K562 (cell line): ENCODE measurements around the gene CSKMT. TPM values are rescaled to one million over a fixed set of nuclear protein-coding genes. Genes with fewer than 3 reads are reported as not detected.
A peak's percentile ranks its signal among the peaks of the same experiment; 100 is the strongest.

Experiments used
- C11orf30 ChIP-seq: fragments of 450-650 bp; IDR thresholded peaks from 2 replicates; pipeline ENCODE4 v1.6.1; 2016; ENCODE audit warnings: low read depth, mild to moderate bottlenecking
- CEBPG ChIP-seq, 3 experiments: fragments of 200-800 bp in 1 of 3; sonication (Bioruptor generic) in 1 of 3; sonication (generic) in 1 of 3; formaldehyde crosslinking in 1 of 3; IDR thresholded peaks in 2 of 3; conservative IDR thresholded peaks in 1 of 3; 2 replicates each; pipeline versions ENCODE4 v1.6.1 to v1.8.0; 2016 to 2022; ENCODE audit warnings: missing compliant biosample characterization in 2 of 3, missing genetic modification characterization in 2 of 3, mild to moderate bottlenecking in 1 of 3, missing genetic modification reagents in 1 of 3
- ESRRA ChIP-seq: fragments of 450-650 bp; IDR thresholded peaks from 2 replicates; pipeline ENCODE4 v1.6.1; 2014; ENCODE audit warnings: low read depth, mild to moderate bottlenecking, moderate library complexity, borderline replicate concordance
- GABPB2 ChIP-seq: fragments of 250-450 bp; sonication (Bioruptor Pico); conservative IDR thresholded peaks from 2 replicates; pipeline ENCODE4 v1.5.1; 2021; ENCODE audit warnings: mild to moderate bottlenecking
- HEY1 ChIP-seq: fragments of 250-450 bp; sonication (Bioruptor Pico); IDR thresholded peaks from 2 replicates; pipeline ENCODE4 v1.5.0; 2020; ENCODE audit warnings: mild to moderate bottlenecking, moderate library complexity, borderline replicate concordance
- MCM5 ChIP-seq: fragments of 450-650 bp; IDR thresholded peaks from 2 replicates; pipeline ENCODE4 v1.6.1; 2016; ENCODE audit warnings: low read depth
- NFRKB ChIP-seq: fragments of 450-650 bp; IDR thresholded peaks from 2 replicates; pipeline ENCODE4 v1.6.1; 2016; ENCODE audit warnings: low read depth
- NR2C2 ChIP-seq, 2 experiments: fragments of 200-800 bp in 1 of 2; sonication (Bioruptor generic) in 1 of 2; sonication (generic) in 1 of 2; formaldehyde crosslinking in 1 of 2; IDR thresholded peaks; 2 replicates each; pipeline versions ENCODE4 v1.6.1 to v1.8.0; 2016 to 2022; ENCODE audit warnings: mild to moderate bottlenecking in 1 of 2, missing compliant biosample characterization in 1 of 2, missing genetic modification characterization in 1 of 2, missing genetic modification reagents in 1 of 2
- PML ChIP-seq: IDR thresholded peaks from 2 replicates; pipeline ENCODE4 v1.6.1; 2012; ENCODE audit warnings: low read length, inconsistent platforms
- PTBP1 ChIP-seq: fragments of 200-400 bp; formaldehyde crosslinking; IDR thresholded peaks from 2 replicates; pipeline ENCODE4 v1.6.1; 2017; ENCODE audit warnings: low read depth, low read length
- SPI1 ChIP-seq: IDR thresholded peaks from 2 replicates; pipeline ENCODE4 v1.6.1; 2011; ENCODE audit warnings: low read depth, low read length, control low read depth, borderline replicate concordance
- TAL1 ChIP-seq: fragments of 450-650 bp; IDR thresholded peaks from 2 replicates; pipeline ENCODE4 v1.6.1; 2016; ENCODE audit warnings: mild to moderate bottlenecking
- ZNF589 ChIP-seq: fragments of 200-800 bp; sonication (Bioruptor generic); IDR thresholded peaks from 2 replicates; pipeline ENCODE4 v1.6.1; 2016; ENCODE audit warnings: low read depth, missing genetic modification characterization, missing compliant biosample characterization
- polyA plus RNA-seq, 8 experiments: library from polyadenylated mRNA; depleted of rRNA in 4 of 8; stranded (reverse) in 5 of 8; unstranded in 3 of 8; fragments of >200 nt; fragmentation: Nextera tagmentation in 2 of 8; fragmentation: Illumina TruSeq in 1 of 8; extraction: Ambion mirVana in 2 of 8; extraction: Trizol in 1 of 8; gene quantifications; 2 replicates each; pipeline versions ENCODE4 v1.2.1 to v1.2.3, GENCODE V29; 2011 to 2014; ENCODE audit warnings: inconsistent platforms in 1 of 8, missing spikeins in 1 of 8
- total RNA-seq, 7 experiments: library from RNA; depleted of rRNA in 6 of 7; stranded (reverse); fragments of >200 nt in 6 of 7; fragmentation: Illumina TruSeq in 2 of 7; extraction: Trizol in 2 of 7; gene quantifications; 2 replicates each; pipeline versions ENCODE4 v1.2.1 to v1.2.3, GENCODE V29; 2011 to 2021; ENCODE audit warnings: low replicate concordance in 1 of 7
- TF ChIP-seq, protein P1 (sequence below): fragments of 450-650 bp; IDR thresholded peaks from 2 replicates; pipeline ENCODE4 v1.6.1; 2017; ENCODE audit warnings: antibody characterized with exemption, mild to moderate bottlenecking
- TF ChIP-seq, protein P2 (sequence below): fragments of 450-650 bp; IDR thresholded peaks from 2 replicates; pipeline ENCODE4 v1.6.1; 2016; ENCODE audit warnings: borderline replicate concordance
- TF ChIP-seq, protein P3 (sequence below): fragments of 450-650 bp; formaldehyde crosslinking; IDR thresholded peaks from 2 replicates; pipeline ENCODE4 v1.4.0; 2020; ENCODE audit warnings: mild to moderate bottlenecking, moderate library complexity
- TF ChIP-seq, protein P4 (sequence below): fragments of 450-650 bp; IDR thresholded peaks from 2 replicates; pipeline ENCODE4 v1.6.1; 2014; ENCODE audit warnings: low read depth, mild to moderate bottlenecking, moderate library complexity, borderline replicate concordance

Gene CSKMT
- total and polyA plus RNA-seq, 9 of the 15 experiments (the other 6 are each of a cell fraction or from before 2014, with no cell fraction given), result 10.3 to 108 (median 27.2) TPM

DNA sequence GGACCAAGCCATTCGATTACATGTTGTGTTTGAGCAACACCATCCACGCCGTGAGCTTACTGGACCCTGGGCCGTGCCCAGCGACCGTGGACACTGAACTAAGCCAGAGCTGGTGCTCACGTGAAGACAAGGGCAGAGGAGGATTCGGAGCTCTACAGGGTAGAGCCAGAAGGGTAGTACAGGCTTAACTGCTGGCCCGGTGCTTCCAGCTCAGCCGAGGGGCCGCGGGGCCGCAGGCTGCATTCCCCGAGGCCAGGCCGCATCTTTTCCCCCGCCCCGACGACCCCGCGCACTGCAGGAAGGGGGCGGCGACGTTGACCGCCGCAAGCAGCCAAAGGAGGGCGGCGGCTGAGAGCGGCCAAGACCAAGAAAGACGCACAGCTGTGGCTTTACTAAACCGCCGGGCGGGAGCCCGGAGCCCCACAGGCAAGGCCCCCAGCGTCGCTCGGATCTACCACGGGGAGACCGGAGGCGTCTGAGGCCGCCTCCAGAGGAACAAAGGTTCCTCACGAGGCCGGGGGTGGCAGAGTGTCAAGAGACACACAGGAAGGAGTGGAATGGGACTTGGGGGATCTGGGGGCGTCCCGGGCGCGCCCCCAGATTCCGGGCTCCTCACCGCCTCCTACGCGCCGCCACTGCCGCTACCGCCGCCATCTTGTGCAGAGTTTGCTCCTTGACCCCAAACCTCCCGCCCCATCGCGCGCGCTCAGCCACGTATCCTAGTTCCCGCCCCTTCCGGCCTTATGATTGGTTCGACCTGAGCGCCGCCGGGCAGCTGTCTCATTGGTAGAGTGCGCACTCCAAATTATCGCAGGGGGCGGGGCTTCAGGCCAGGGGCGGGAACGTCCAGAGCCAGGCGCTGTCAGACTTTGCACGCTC, 18.9 kb upstream of the CSKMT start, which contains the start of gene GANAB (continued):
- TF ChIP-seq, protein P1, sequence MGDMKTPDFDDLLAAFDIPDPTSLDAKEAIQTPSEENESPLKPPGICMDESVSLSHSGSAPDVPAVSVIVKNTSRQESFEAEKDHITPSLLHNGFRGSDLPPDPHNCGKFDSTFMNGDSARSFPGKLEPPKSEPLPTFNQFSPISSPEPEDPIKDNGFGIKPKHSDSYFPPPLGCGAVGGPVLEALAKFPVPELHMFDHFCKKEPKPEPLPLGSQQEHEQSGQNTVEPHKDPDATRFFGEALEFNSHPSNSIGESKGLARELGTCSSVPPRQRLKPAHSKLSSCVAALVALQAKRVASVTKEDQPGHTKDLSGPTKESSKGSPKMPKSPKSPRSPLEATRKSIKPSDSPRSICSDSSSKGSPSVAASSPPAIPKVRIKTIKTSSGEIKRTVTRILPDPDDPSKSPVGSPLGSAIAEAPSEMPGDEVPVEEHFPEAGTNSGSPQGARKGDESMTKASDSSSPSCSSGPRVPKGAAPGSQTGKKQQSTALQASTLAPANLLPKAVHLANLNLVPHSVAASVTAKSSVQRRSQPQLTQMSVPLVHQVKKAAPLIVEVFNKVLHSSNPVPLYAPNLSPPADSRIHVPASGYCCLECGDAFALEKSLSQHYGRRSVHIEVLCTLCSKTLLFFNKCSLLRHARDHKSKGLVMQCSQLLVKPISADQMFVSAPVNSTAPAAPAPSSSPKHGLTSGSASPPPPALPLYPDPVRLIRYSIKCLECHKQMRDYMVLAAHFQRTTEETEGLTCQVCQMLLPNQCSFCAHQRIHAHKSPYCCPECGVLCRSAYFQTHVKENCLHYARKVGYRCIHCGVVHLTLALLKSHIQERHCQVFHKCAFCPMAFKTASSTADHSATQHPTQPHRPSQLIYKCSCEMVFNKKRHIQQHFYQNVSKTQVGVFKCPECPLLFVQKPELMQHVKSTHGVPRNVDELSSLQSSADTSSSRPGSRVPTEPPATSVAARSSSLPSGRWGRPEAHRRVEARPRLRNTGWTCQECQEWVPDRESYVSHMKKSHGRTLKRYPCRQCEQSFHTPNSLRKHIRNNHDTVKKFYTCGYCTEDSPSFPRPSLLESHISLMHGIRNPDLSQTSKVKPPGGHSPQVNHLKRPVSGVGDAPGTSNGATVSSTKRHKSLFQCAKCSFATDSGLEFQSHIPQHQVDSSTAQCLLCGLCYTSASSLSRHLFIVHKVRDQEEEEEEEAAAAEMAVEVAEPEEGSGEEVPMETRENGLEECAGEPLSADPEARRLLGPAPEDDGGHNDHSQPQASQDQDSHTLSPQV, result peak; percentile 25; the same call in 1 of the 2 replicates
- peak; percentile 51; the same call in 1 of the 2 replicates for TF ChIP-seq ESRRA
- TF ChIP-seq, protein P2, sequence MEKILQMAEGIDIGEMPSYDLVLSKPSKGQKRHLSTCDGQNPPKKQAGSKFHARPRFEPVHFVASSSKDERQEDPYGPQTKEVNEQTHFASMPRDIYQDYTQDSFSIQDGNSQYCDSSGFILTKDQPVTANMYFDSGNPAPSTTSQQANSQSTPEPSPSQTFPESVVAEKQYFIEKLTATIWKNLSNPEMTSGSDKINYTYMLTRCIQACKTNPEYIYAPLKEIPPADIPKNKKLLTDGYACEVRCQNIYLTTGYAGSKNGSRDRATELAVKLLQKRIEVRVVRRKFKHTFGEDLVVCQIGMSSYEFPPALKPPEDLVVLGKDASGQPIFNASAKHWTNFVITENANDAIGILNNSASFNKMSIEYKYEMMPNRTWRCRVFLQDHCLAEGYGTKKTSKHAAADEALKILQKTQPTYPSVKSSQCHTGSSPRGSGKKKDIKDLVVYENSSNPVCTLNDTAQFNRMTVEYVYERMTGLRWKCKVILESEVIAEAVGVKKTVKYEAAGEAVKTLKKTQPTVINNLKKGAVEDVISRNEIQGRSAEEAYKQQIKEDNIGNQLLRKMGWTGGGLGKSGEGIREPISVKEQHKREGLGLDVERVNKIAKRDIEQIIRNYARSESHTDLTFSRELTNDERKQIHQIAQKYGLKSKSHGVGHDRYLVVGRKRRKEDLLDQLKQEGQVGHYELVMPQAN, result peak; percentile 58; the same call in 1 of the 2 replicates
- TF ChIP-seq C11orf30, result peak; percentile 78
- TF ChIP-seq, protein P3, sequence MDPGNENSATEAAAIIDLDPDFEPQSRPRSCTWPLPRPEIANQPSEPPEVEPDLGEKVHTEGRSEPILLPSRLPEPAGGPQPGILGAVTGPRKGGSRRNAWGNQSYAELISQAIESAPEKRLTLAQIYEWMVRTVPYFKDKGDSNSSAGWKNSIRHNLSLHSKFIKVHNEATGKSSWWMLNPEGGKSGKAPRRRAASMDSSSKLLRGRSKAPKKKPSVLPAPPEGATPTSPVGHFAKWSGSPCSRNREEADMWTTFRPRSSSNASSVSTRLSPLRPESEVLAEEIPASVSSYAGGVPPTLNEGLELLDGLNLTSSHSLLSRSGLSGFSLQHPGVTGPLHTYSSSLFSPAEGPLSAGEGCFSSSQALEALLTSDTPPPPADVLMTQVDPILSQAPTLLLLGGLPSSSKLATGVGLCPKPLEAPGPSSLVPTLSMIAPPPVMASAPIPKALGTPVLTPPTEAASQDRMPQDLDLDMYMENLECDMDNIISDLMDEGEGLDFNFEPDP (CRISPR knock-in tag), result no peak
- no peak for TF ChIP-seq SPI1
- peak; percentile 74 for TF ChIP-seq NFRKB
- TF ChIP-seq NR2C2 (CRISPR knock-in tag; IDR thresholded peaks at IDR 0.05), result peak; percentile 97
- TF ChIP-seq NR2C2 (tag; IDR thresholded peaks at IDR 0.05), result peak; percentile 99
- TF ChIP-seq TAL1, result no peak
- TF ChIP-seq CEBPG (CRISPR knock-in tag; IDR thresholded peaks at IDR 0.05), result no peak
- TF ChIP-seq CEBPG (tag; conservative IDR thresholded peaks at IDR 0.05 in 1 of 2, IDR thresholded peaks at IDR 0.05 in 1 of 2), result no peak
- TF ChIP-seq HEY1 (CRISPR knock-in tag), result peak; percentile 42; the same call in 1 of the 2 replicates
- TF ChIP-seq PML, result peak; percentile 82; the same call in 1 of the 2 replicates
- TF ChIP-seq ZNF589 (CRISPR knock-in tag), result no peak
- TF ChIP-seq, protein P4, sequence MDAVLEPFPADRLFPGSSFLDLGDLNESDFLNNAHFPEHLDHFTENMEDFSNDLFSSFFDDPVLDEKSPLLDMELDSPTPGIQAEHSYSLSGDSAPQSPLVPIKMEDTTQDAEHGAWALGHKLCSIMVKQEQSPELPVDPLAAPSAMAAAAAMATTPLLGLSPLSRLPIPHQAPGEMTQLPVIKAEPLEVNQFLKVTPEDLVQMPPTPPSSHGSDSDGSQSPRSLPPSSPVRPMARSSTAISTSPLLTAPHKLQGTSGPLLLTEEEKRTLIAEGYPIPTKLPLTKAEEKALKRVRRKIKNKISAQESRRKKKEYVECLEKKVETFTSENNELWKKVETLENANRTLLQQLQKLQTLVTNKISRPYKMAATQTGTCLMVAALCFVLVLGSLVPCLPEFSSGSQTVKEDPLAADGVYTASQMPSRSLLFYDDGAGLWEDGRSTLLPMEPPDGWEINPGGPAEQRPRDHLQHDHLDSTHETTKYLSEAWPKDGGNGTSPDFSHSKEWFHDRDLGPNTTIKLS, result peak; percentile 86
- TF ChIP-seq GABPB2 (CRISPR knock-in tag), result no peak
- TF ChIP-seq PTBP1, result no peak
- no peak for TF ChIP-seq MCM5
